HUDEP-2 (cell line): ENCODE results near the gene SPATS2.
A peak's percentile ranks its signal among the peaks of the same experiment; 100 is the strongest.
"Not testable (repeated sequence)": the region's sequence is repeated elsewhere in the genome, so short reads cannot be mapped to it uniquely, and the experiment has no call there.

Source experiments
- DNase-seq, 76 experiments: peaks; one replicate each; lab custom pipeline; 2025; ENCODE audit not compliant: unreplicated experiment in 76 of 76; lab: John Stamatoyannopoulos, UW

SPATS2 gene

GRCh38 chr12:49367381-49368239 lies at the start of gene SPATS2:
SPATS2 (plus strand) TSS chr12:49367462; CDS start chr12:49461013, 93,551 bp downstream.
- DNase-seq, result peak in 5 of 76 experiments; percentile 51 to 84 (median 75)

GRCh38 chr12:49320411-49321103 lies 46.7 kb upstream of the SPATS2 start:
- not testable (repeated sequence) for DNase-seq

- DNase-seq, result no peak
Observed at GRCh38 chr12:49322367-49322707, 44.9 kb upstream of the SPATS2 start.

GRCh38 chr12:49322708-49323523 lies 44.3 kb upstream of the SPATS2 start, which contains the start of gene TROAP:
TROAP (plus strand) TSS chr12:49323255; CDS start chr12:49323609, 354 bp downstream.
- DNase-seq, result peak in 75 of 76 experiments; percentile 48 to 99 (median 97)

GRCh38 chr12:49323524-49324097 lies 43.7 kb upstream of the SPATS2 start:
- DNase-seq, result no peak

- no peak for DNase-seq
Observed at GRCh38 chr12:49325606-49326005, 41.7 kb upstream of the SPATS2 start.

GRCh38 chr12:49327368-49327767 lies 39.9 kb upstream of the SPATS2 start:
- DNase-seq, result no peak

- no peak for DNase-seq
Observed at GRCh38 chr12:49327887-49328286, 39.4 kb upstream of the SPATS2 start.

GRCh38 chr12:49328816-49329215 lies 38.4 kb upstream of the SPATS2 start:
- DNase-seq, result no peak

- no peak for DNase-seq
Observed at GRCh38 chr12:49330032-49330619, 37.1 kb upstream of the SPATS2 start.

GRCh38 chr12:49330631-49331379 lies 36.5 kb upstream of the SPATS2 start:
- DNase-seq, result no peak

- DNase-seq, result peak in 18 of 76 experiments; percentile 4 to 48 (median 20)
Observed at GRCh38 chr12:49331380-49332222, 35.7 kb upstream of the SPATS2 start.

GRCh38 chr12:49332441-49332861 lies 34.8 kb upstream of the SPATS2 start:
- DNase-seq, result no peak

- no peak for DNase-seq
Observed at GRCh38 chr12:49332891-49333371, 34.3 kb upstream of the SPATS2 start.

- DNase-seq, result not testable (repeated sequence)
Observed at GRCh38 chr12:49333778-49334177, 33.5 kb upstream of the SPATS2 start.

GRCh38 chr12:49334226-49334625 lies 33.0 kb upstream of the SPATS2 start:
- DNase-seq, result no peak

- no peak for DNase-seq
Observed at GRCh38 chr12:49334681-49335080, 32.6 kb upstream of the SPATS2 start.
